Dedifferentiated amniotic fluid mesenchymal stem cell (primary cell): Measurements from ENCODE around the gene FAM204A.
A peak's percentile ranks its signal among the peaks of the same experiment; 100 is the strongest.

Experiments
- DNase-seq: peaks from one replicate; pipeline ENCODE4 v3.0.0-alpha.2; 2016; ENCODE audit errors: extremely low spot score

The FAM204A gene

GRCh38 chr10:118341791-118342637 lies at the start of gene FAM204A:
FAM204A (minus strand) TSS chr10:118342324; CDS start chr10:118336415, 5,909 bp downstream.
- DNase-seq: peak; percentile 94

- no peak for DNase-seq
Observed at GRCh38 chr10:118383699-118384098, 41.6 kb upstream of the FAM204A start.

GRCh38 chr10:118383063-118383689 lies 41.1 kb upstream of the FAM204A start:
- no peak for DNase-seq

GRCh38 chr10:118374404-118374803 lies 32.3 kb upstream of the FAM204A start:
- DNase-seq: no peak

- DNase-seq: peak; percentile 62
Observed at GRCh38 chr10:118373786-118374185, 31.7 kb upstream of the FAM204A start.

DNA sequence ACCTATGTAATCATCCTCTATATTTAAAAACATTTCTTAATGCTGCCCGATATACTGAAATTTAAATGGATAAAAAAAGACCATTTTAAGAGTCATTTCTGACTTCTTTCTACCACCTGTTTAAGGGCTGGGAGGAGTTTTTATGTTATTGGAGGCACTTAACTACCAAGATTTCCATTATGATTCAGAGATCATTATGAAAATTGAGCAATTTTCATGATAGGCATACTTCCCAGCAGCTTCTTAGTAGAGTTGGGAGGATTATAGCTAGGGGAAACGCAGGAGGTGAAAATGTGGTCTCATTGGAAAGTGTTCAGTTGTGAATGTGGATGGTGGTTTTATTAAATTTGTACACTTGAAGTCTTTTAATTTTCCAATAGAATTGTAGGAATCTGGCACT lies 28.4 kb upstream of the FAM204A start:
- DNase-seq: no peak

DNA sequence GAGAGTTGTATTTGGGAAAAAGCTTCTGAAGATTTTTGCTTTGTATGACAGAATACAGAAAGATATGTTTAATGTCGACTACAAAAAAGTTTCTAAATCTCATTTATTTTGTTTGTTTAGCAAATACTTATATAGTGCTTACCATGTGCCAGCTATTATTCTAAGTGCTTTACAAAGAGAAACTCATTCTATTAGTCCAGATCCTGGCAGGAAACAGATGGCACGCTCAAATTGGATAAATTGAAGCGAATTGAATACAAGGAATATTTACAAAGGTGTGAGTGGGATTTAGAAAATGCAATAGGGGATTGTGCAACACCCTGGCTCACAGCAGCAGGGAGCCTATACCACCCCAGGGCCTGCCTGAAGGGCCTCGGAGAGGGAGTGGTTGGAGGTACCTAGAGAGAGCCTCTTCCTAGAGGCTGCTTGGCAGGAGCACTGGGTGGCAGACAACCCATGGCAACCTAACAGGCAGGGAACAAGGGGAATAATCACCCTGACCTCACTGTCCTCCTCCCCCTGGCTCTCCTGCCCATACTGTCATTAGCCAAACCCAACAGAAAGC lies 27.6 kb upstream of the FAM204A start:
- DNase-seq: no peak

DNA sequence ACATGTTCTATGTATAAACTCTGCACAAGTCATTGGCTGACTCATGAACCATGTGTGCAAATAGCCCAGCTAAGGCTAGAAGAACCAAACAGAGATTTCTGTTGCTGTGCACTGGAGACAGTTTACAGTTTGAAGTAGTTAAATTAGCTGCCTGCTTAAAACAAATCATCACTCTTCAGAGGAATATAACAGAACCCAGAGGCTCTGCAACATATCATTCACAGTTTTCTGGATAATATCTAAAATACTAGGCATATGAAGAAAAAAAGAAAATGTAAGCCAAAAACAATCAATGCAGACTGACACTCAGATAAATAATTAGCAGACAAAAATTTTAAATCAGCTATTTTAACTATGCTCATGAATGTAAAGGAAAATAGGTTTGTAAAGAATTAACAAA lies 23.6 kb upstream of the FAM204A start:
- no peak for DNase-seq

GRCh38 chr10:118362103-118362502 lies 20.0 kb upstream of the FAM204A start:
- DNase-seq: no peak

GRCh38 chr10:118358327-118358726 lies 16.2 kb upstream of the FAM204A start:
- no peak for DNase-seq

GRCh38 chr10:118357841-118358240 lies 15.7 kb upstream of the FAM204A start:
- no peak for DNase-seq

DNA sequence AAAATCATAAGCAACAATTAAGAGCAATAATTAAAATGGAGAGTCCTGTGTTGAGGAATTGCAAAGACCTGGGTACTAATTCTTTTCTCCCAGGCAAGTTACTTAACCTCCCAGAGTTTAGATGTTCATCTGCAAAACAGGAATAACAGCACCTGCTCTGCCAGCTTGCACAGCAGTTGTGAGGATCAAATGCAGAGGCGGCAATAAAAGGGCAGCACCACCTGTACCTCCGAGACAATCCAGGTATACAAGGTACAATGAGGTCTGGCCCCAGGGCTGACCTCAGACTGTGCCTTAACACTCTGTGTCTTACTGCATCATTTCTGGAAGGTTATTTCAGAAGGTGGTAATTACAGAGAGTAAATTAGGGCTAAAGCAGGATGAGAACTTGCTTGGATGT lies 14.5 kb upstream of the FAM204A start:
- no peak for DNase-seq

DNA sequence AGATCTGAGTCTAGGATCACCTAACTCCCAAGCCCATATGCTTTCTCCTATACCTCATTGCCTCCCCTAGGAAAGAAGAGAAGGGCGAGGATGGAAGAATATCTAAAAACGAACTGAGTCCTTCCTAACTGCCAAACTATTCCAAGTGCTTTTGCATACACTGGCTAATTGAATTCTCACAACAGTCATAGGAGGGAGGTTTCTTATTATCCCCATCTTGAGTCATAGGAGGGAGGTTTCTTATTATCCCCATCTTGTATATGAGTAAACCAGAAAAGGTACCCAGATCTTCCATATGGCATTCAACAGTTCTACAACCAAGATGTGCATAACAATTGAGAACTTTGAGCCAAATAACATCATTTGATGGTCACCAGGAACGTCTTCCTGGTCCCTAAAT lies 13.1 kb upstream of the FAM204A start:
- no peak for DNase-seq

DNA sequence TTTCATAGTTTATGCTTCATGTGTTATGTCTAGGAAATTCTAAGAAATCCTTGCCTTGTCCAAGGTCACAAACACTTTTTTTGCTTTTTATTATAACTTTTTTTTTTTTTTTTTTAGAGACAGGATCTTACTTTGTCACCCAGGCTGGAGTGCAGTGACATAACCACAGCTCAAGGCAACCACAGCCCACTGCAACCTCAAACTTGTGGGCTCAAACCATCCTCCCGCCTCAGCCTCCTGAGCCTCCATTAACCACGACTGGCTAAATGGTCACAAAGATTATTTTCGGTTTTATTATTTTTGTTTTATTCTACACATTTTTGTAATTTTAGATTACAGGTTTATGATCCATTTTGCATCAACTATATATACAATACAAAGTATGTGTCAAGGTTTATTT lies 7.1 kb upstream of the FAM204A start:
- DNase-seq: no peak

- no peak for DNase-seq
Observed at GRCh38 chr10:118343549-118343948, 1.4 kb upstream of the FAM204A start.

- DNase-seq: no peak
Observed at GRCh38 chr10:118343115-118343514, 991 bp upstream of the FAM204A start.

DNA sequence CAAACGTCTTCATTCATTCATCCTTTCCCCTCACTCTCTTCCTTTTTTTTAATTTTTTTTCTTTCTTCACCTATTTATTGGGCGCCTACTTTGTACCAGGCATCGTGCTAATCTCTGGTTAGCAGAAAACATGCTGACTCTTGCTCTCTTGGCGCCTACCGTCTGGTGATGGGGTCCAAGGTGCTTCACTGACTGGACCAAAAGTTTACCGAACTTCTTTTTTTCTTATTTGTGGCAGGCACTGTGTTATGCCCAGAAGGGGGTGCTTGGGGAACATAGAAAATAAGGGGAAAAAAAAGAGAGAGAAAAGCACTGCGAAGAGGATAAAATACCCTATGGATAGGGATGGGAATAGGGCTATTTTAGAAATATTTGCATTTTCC lies 505 bp upstream of the FAM204A start:
- DNase-seq: peak; percentile 15

GRCh38 chr10:118340486-118340885 lies 1.6 kb downstream of the FAM204A start:
- DNase-seq: no peak

- no peak for DNase-seq
Observed at GRCh38 chr10:118339111-118339510, 3.0 kb downstream of the FAM204A start.

- no peak for DNase-seq
Observed at GRCh38 chr10:118337356-118337755, 4.8 kb downstream of the FAM204A start.

- DNase-seq: no peak
Observed at GRCh38 chr10:118333871-118334270, 8.3 kb downstream of the FAM204A start.

- no peak for DNase-seq
Observed at GRCh38 chr10:118332948-118333710, 9.0 kb downstream of the FAM204A start.
